ENCODE data around the gene HIBADH.

GRCh38 chr7:27634671-27635493 lies 27.8 kb downstream of the HIBADH start:
- TF ChIP-seq CTCF (conservative IDR thresholded peaks at IDR 0.05; ENCODE audit: low read depth, low read length) = no peak
- no peak for TF ChIP-seq POLR2A (IDR thresholded peaks at IDR 0.05; ENCODE audit: low read depth, low read length)
- no peak for TF ChIP-seq CEBPB (IDR thresholded peaks at IDR 0.05; ENCODE audit: low read depth, low read length)
- no peak for TF ChIP-seq CHD1 (IDR thresholded peaks at IDR 0.05; ENCODE audit: low read depth, low read length)
- TF ChIP-seq SMC3 (IDR thresholded peaks at IDR 0.05; ENCODE audit: low read depth, low read length) = no peak
- TF ChIP-seq ELK1 (IDR thresholded peaks at IDR 0.05; ENCODE audit: borderline replicate concordance, low read depth, low read length) = no peak
- no peak for TF ChIP-seq BHLHE40 (IDR thresholded peaks at IDR 0.05; ENCODE audit: low read depth, low read length)
- no peak for TF ChIP-seq MXI1 (IDR thresholded peaks at IDR 0.05; ENCODE audit: borderline replicate concordance, low read depth, low read length)
- no peak for TF ChIP-seq MAFK (IDR thresholded peaks at IDR 0.05; ENCODE audit: low read depth, low read length)
- no peak for TF ChIP-seq RFX5 (IDR thresholded peaks at IDR 0.05; ENCODE audit: low read depth, low read length)

Data from IMR-90 (cell line).